HEK293 (cell line): ENCODE data around the gene MRPL44.

Experiments
- CTCF ChIA-PET: fragments of 350-600 bp; formaldehyde crosslinking; extraction: SDS; loops from one replicate; lab custom pipeline; 2021; ENCODE audit warnings: antibody characterized with exemption; lab: Yijun Ruan, JAX
- POLR2A ChIA-PET: fragments of 300-600 bp; formaldehyde crosslinking; extraction: SDS; loops from one replicate; lab custom pipeline; 2020; ENCODE audit warnings: antibody characterized with exemption, inconsistent platforms; lab: Yijun Ruan, JAX
- H3K27ac ChIP-seq: fragments of 200-500 bp; sonication (Bioruptor generic); 2 replicates; pipeline ENCODE4 v1.5.1; 2014; ENCODE audit warnings: low read depth, low read length, control low read depth, inconsistent platforms; ENCODE audit errors: extremely low read depth
- H3K36me3 ChIP-seq, 2 experiments: fragments of 200-500 bp in 1 of 2; sonication (Bioruptor generic) in 1 of 2; 1 replicate in 1 of 2; 2 replicates in 1 of 2; pipeline ENCODE4 v1.5.1; 2014 to 2017; ENCODE audit warnings: inconsistent platforms in 2 of 2, low read length in 2 of 2; ENCODE audit not compliant: control insufficient read depth in 2 of 2, insufficient read depth in 1 of 2
- H3K4me1 ChIP-seq: fragments of 200-500 bp; sonication (Bioruptor generic); 2 replicates; pipeline ENCODE4 v1.5.1; 2014; ENCODE audit warnings: mild to moderate bottlenecking, low read length, inconsistent platforms; ENCODE audit not compliant: control insufficient read depth, insufficient read depth
- H3K4me3 ChIP-seq: 2 replicates; pipeline ENCODE4 v1.5.1; 2011; ENCODE audit warnings: low read depth, mild to moderate bottlenecking, control low read depth, low read length, moderate library complexity
- H3K9me3 ChIP-seq: fragments of 200-500 bp; sonication (Bioruptor generic); 2 replicates; pipeline ENCODE4 v1.5.1; 2014; ENCODE audit warnings: low read depth, low read length, inconsistent platforms; ENCODE audit not compliant: control insufficient read depth, insufficient read depth
- GFI1B ChIP-seq: fragments of 450-650 bp; formaldehyde crosslinking; IDR thresholded peaks from 2 replicates; pipeline ENCODE4 v1.5.1; 2016; ENCODE audit warnings: missing biosample characterization, missing genetic modification characterization
- KLF10 ChIP-seq: fragments of 450-650 bp; IDR thresholded peaks from 2 replicates; pipeline ENCODE4 v1.5.1; 2018; ENCODE audit warnings: missing biosample characterization, mild to moderate bottlenecking, missing genetic modification characterization
- TCF7L2 ChIP-seq: IDR thresholded peaks from 2 replicates; pipeline ENCODE4 v1.6.1; 2011; ENCODE audit warnings: low read depth, mild to moderate bottlenecking, inconsistent platforms, low read length, moderate library complexity, borderline replicate concordance
- ZBTB7A ChIP-seq: fragments of 450-650 bp; formaldehyde crosslinking; IDR thresholded peaks from 2 replicates; pipeline ENCODE4 v1.5.1; 2016; ENCODE audit warnings: low read depth, missing biosample characterization, missing genetic modification characterization
- ZNF2 ChIP-seq: fragments of 450-650 bp; formaldehyde crosslinking; IDR thresholded peaks from 2 replicates; pipeline ENCODE4 v1.5.1; 2016; ENCODE audit warnings: missing biosample characterization, missing genetic modification characterization
- ZNF266 ChIP-seq: fragments of 450-650 bp; formaldehyde crosslinking; IDR thresholded peaks from 2 replicates; pipeline ENCODE4 v1.5.1; 2016; ENCODE audit warnings: missing biosample characterization, missing genetic modification characterization, low read depth
- ZNF391 ChIP-seq: fragments of 450-650 bp; formaldehyde crosslinking; IDR thresholded peaks from 2 replicates; pipeline ENCODE4 v1.5.1; 2016; ENCODE audit warnings: low read depth, missing biosample characterization, missing genetic modification characterization, borderline replicate concordance
- ZNF585B ChIP-seq: fragments of 450-650 bp; formaldehyde crosslinking; IDR thresholded peaks from 2 replicates; pipeline ENCODE4 v1.5.1; 2016; ENCODE audit warnings: missing biosample characterization, missing genetic modification characterization
- ZNF658 ChIP-seq: fragments of 450-650 bp; formaldehyde crosslinking; IDR thresholded peaks from 2 replicates; pipeline ENCODE4; 2016; ENCODE audit warnings: missing biosample characterization, missing genetic modification characterization
- ZNF670 ChIP-seq: fragments of 450-650 bp; formaldehyde crosslinking; IDR thresholded peaks from 2 replicates; pipeline ENCODE4 v1.5.1; 2016; ENCODE audit warnings: missing biosample characterization, missing genetic modification characterization, low read depth
- ZNF785 ChIP-seq: fragments of 450-650 bp; formaldehyde crosslinking; IDR thresholded peaks from 2 replicates; pipeline ENCODE4 v1.5.1; 2016; ENCODE audit warnings: missing biosample characterization, missing genetic modification characterization
- ZSCAN16 ChIP-seq: fragments of 450-650 bp; formaldehyde crosslinking; IDR thresholded peaks from 2 replicates; pipeline ENCODE4 v1.5.1; 2016; ENCODE audit warnings: missing biosample characterization, missing genetic modification characterization
- TF ChIP-seq, protein P1 (sequence below): fragments of 450-650 bp; formaldehyde crosslinking; IDR thresholded peaks from 2 replicates; pipeline ENCODE4 v1.5.1; 2016; ENCODE audit warnings: missing biosample characterization, missing genetic modification characterization
- TF ChIP-seq, protein P2 (sequence below): fragments of 450-650 bp; formaldehyde crosslinking; IDR thresholded peaks from 2 replicates; pipeline ENCODE4 v1.5.1; 2016; ENCODE audit warnings: missing biosample characterization, missing genetic modification characterization, borderline replicate concordance
- TF ChIP-seq, protein P3 (sequence below): fragments of 450-650 bp; formaldehyde crosslinking; IDR thresholded peaks from 2 replicates; pipeline ENCODE4 v1.5.1; 2016; ENCODE audit warnings: missing biosample characterization, missing genetic modification characterization
- TF ChIP-seq, protein P4 (sequence below): fragments of 450-650 bp; formaldehyde crosslinking; IDR thresholded peaks from 2 replicates; pipeline ENCODE4 v1.5.1; 2016; ENCODE audit warnings: missing biosample characterization, missing genetic modification characterization

Gene MRPL44

DNA sequence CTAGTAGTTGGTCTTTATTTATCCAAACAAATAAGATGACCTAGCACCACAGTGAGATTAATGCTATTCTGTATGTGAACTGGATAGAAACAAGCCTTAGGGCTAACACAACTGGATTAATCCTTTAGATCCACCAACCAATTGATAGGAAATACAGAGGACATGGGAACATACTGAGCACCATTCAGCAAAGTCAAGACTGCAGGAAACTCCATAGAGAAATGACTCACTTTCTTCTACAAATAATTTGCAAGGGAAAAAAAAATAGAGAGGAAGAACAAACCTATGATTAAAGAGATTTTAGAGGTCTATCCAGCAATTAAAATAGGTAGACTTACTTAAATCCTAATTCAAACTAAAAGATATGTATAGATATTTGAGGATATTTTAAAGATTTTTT lies 36.1 kb upstream of the MRPL44 start:
- no peak overlapping the region for H3K4me3 ChIP-seq
- no peaks in the 10 kb centered on the region for H3K4me1 ChIP-seq
- no peaks in the 10 kb centered on the region for H3K9me3 ChIP-seq
- no peak for TF ChIP-seq ZNF2
- TF ChIP-seq TCF7L2, result no peak
- TF ChIP-seq, protein P1, sequence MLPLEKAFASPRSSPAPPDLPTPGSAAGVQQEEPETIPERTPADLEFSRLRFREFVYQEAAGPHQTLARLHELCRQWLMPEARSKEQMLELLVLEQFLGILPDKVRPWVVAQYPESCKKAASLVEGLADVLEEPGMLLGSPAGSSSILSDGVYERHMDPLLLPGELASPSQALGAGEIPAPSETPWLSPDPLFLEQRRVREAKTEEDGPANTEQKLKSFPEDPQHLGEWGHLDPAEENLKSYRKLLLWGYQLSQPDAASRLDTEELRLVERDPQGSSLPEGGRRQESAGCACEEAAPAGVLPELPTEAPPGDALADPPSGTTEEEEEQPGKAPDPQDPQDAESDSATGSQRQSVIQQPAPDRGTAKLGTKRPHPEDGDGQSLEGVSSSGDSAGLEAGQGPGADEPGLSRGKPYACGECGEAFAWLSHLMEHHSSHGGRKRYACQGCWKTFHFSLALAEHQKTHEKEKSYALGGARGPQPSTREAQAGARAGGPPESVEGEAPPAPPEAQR (tag by site-specific recombination), result no peak
- no peak for TF ChIP-seq ZNF670 (tag by site-specific recombination)
- no peak for TF ChIP-seq ZNF785
- no peak for TF ChIP-seq KLF10 (tag by site-specific recombination)
- TF ChIP-seq GFI1B, result no peak
- TF ChIP-seq, protein P2, sequence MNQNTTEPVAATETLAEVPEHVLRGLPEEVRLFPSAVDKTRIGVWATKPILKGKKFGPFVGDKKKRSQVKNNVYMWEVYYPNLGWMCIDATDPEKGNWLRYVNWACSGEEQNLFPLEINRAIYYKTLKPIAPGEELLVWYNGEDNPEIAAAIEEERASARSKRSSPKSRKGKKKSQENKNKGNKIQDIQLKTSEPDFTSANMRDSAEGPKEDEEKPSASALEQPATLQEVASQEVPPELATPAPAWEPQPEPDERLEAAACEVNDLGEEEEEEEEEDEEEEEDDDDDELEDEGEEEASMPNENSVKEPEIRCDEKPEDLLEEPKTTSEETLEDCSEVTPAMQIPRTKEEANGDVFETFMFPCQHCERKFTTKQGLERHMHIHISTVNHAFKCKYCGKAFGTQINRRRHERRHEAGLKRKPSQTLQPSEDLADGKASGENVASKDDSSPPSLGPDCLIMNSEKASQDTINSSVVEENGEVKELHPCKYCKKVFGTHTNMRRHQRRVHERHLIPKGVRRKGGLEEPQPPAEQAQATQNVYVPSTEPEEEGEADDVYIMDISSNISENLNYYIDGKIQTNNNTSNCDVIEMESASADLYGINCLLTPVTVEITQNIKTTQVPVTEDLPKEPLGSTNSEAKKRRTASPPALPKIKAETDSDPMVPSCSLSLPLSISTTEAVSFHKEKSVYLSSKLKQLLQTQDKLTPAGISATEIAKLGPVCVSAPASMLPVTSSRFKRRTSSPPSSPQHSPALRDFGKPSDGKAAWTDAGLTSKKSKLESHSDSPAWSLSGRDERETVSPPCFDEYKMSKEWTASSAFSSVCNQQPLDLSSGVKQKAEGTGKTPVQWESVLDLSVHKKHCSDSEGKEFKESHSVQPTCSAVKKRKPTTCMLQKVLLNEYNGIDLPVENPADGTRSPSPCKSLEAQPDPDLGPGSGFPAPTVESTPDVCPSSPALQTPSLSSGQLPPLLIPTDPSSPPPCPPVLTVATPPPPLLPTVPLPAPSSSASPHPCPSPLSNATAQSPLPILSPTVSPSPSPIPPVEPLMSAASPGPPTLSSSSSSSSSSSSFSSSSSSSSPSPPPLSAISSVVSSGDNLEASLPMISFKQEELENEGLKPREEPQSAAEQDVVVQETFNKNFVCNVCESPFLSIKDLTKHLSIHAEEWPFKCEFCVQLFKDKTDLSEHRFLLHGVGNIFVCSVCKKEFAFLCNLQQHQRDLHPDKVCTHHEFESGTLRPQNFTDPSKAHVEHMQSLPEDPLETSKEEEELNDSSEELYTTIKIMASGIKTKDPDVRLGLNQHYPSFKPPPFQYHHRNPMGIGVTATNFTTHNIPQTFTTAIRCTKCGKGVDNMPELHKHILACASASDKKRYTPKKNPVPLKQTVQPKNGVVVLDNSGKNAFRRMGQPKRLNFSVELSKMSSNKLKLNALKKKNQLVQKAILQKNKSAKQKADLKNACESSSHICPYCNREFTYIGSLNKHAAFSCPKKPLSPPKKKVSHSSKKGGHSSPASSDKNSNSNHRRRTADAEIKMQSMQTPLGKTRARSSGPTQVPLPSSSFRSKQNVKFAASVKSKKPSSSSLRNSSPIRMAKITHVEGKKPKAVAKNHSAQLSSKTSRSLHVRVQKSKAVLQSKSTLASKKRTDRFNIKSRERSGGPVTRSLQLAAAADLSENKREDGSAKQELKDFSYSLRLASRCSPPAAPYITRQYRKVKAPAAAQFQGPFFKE (tag by site-specific recombination), result no peak
- TF ChIP-seq, protein P3, sequence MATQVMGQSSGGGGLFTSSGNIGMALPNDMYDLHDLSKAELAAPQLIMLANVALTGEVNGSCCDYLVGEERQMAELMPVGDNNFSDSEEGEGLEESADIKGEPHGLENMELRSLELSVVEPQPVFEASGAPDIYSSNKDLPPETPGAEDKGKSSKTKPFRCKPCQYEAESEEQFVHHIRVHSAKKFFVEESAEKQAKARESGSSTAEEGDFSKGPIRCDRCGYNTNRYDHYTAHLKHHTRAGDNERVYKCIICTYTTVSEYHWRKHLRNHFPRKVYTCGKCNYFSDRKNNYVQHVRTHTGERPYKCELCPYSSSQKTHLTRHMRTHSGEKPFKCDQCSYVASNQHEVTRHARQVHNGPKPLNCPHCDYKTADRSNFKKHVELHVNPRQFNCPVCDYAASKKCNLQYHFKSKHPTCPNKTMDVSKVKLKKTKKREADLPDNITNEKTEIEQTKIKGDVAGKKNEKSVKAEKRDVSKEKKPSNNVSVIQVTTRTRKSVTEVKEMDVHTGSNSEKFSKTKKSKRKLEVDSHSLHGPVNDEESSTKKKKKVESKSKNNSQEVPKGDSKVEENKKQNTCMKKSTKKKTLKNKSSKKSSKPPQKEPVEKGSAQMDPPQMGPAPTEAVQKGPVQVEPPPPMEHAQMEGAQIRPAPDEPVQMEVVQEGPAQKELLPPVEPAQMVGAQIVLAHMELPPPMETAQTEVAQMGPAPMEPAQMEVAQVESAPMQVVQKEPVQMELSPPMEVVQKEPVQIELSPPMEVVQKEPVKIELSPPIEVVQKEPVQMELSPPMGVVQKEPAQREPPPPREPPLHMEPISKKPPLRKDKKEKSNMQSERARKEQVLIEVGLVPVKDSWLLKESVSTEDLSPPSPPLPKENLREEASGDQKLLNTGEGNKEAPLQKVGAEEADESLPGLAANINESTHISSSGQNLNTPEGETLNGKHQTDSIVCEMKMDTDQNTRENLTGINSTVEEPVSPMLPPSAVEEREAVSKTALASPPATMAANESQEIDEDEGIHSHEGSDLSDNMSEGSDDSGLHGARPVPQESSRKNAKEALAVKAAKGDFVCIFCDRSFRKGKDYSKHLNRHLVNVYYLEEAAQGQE, result no peak
- TF ChIP-seq, all 188 proteins: peak for 0
- H3K27ac ChIP-seq, result no peak overlapping the region
- ChIA-PET POLR2A (no interaction called here), CTCF (no interaction called here)
- peaks cover 0 to 12% of the 10 kb centered on the region in 2 experiments; a peak in 2 of 3 replicates for H3K36me3 ChIP-seq

DNA sequence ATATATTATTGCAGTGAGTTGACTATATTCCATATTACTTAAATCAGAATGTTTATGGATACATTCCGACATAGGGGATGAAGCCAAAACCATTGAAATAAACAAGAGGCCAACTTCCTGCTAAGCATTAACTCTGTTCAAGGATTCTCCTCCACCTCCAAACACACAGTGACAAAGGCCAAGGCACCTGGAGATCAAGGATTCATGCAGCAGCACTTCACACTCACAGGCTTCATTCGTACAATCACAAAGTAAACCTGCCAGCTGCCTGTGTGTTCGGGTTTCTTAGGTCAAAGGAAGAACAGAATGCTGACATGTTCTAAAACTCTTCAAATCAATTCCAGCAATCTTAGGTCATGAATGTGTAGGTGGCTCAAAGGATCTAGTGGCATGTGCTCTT lies 35.0 kb upstream of the MRPL44 start:
- TF ChIP-seq ZBTB7A (tag by site-specific recombination) (no peak), ZSCAN16 (tag by site-specific recombination) (no peak), ZNF266 (tag by site-specific recombination) (no peak), ZNF585B (tag by site-specific recombination) (no peak), ZNF658 (no peak), ZNF391 (tag by site-specific recombination) (no peak)
- TF ChIP-seq, protein P4, sequence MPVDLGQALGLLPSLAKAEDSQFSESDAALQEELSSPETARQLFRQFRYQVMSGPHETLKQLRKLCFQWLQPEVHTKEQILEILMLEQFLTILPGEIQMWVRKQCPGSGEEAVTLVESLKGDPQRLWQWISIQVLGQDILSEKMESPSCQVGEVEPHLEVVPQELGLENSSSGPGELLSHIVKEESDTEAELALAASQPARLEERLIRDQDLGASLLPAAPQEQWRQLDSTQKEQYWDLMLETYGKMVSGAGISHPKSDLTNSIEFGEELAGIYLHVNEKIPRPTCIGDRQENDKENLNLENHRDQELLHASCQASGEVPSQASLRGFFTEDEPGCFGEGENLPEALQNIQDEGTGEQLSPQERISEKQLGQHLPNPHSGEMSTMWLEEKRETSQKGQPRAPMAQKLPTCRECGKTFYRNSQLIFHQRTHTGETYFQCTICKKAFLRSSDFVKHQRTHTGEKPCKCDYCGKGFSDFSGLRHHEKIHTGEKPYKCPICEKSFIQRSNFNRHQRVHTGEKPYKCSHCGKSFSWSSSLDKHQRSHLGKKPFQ (tag by site-specific recombination), result no peak
- TF ChIP-seq, all 188 proteins: peak for 0
- no peaks in the 10 kb centered on the region for H3K9me3 ChIP-seq
- H3K4me3 ChIP-seq, result no peak overlapping the region
- H3K27ac ChIP-seq, result no peak overlapping the region
- H3K36me3 ChIP-seq, result peaks cover 0 to 6% of the 10 kb centered on the region in 2 experiments; a peak in 2 of 3 replicates
- no peaks in the 10 kb centered on the region for H3K4me1 ChIP-seq
- POLR2A ChIA-PET, result no interaction called here
- CTCF ChIA-PET, result no interaction called here
